GM13977 (cell line): Measurements from ENCODE around the gene MSMB.

Experiments
- DNase-seq: peaks from one replicate; pipeline ENCODE4 v3.0.0; 2012; ENCODE audit warnings: low spot score
- CTCF ChIP-seq: IDR thresholded peaks from 2 replicates; pipeline ENCODE4 v1.5.1; 2012; ENCODE audit warnings: mild to moderate bottlenecking, control low read depth; ENCODE audit not compliant: insufficient read depth; ENCODE audit errors: extremely low read depth, missing control alignments
- in situ Hi-C: fragments of 300-500 bp; cut with MboI; formaldehyde crosslinking; loops from one replicate; pipeline ENCODE4 v1.12.0; 2022; ENCODE audit warnings: low sequenced_read_pairs, low pct_unique_long_range_greater_than_20kb, mixed read lengths, inconsistent platforms; ENCODE audit not compliant: unreplicated experiment

The MSMB gene

GRCh38 chr10:46077731-46078413, 31.8 kb upstream of the MSMB start:
- in situ Hi-C loops = no loop called here
- TF ChIP-seq CTCF = no peak
- DNase-seq = no peak

- no peak for DNase-seq
- in situ Hi-C loops = no loop called here
- TF ChIP-seq CTCF = no peak
These were observed 31.1 kb upstream of the MSMB start for GRCh38 chr10:46077141-46077554.

GRCh38 chr10:46075869-46076268, 29.8 kb upstream of the MSMB start:
- DNase-seq = no peak
- no peak for TF ChIP-seq CTCF
- in situ Hi-C loops = no loop called here

- DNase-seq = no peak
- no peak for TF ChIP-seq CTCF
- in situ Hi-C loops = no loop called here
These were observed 28.3 kb upstream of the MSMB start for GRCh38 chr10:46074196-46074946.

- no peak for TF ChIP-seq CTCF
- no peak for DNase-seq
- in situ Hi-C loops = no loop called here
These were observed 27.5 kb upstream of the MSMB start for GRCh38 chr10:46073564-46073963.

- TF ChIP-seq CTCF = no peak
- DNase-seq = no peak
- in situ Hi-C loops = no loop called here
These were observed 24.7 kb upstream of the MSMB start for GRCh38 chr10:46070749-46071148.
